ENCODE data around the gene TULP4. TPM values are rescaled to one million over a fixed set of nuclear protein-coding genes. Genes with fewer than 3 reads are reported as not detected.

TULP4 gene
- total and polyA plus RNA-seq, 2 of the 8 experiments (the other 6 are each of a cell fraction or from before 2014, with no cell fraction given), result 7.7 to 51.6 TPM

GRCh38 chr6:158338311-158339112 lies 26.2 kb downstream of the TULP4 start:
- Histone ChIP-seq H2BK20ac (ENCODE audit: low read length) (peak overlapping the region; percentile 92; the same call in 1 of the 2 replicates), H3K9ac (replicated peaks in 1 of 4; ENCODE audit: extremely low read depth in 1 of 4, low read depth in 3 of 4, low read length in 3 of 4) (peak overlapping the region in 2 of 4 experiments; percentile 31 to 50; a peak in 5 of 7 replicates), H2BK120ac (replicated peaks; ENCODE audit: low read depth, low read length) (peak overlapping the region; percentile 34), H3K79me2 (ENCODE audit: control insufficient read depth in 1 of 2, insufficient read depth in 2 of 2, low read length in 2 of 2) (peaks cover 3 to 46% of the 10 kb centered on the region in 2 experiments; a peak in 3 of 4 replicates), H3K23ac (ENCODE audit: insufficient read length) (no peak overlapping the region), H2AK5ac (ENCODE audit: low read depth, low read length) (peak overlapping the region; percentile 86), H2BK5ac (ENCODE audit: low read depth, low read length) (peak overlapping the region; percentile 81; the same call in 1 of the 2 replicates), H3K14ac (ENCODE audit: insufficient read length) (no peak overlapping the region), H3K4me3 (ENCODE audit: extremely low read depth in 1 of 4, insufficient read depth in 2 of 4, low read depth in 3 of 4, low read length in 4 of 4) (peak overlapping the region in 1 of 4 experiments; percentile 45; a peak in 1 of 8 replicates), H4K8ac (ENCODE audit: extremely low read depth, insufficient read depth, low read length) (no peak overlapping the region; the same call in 1 of the 2 replicates), H3K4ac (replicated peaks; ENCODE audit: insufficient read length, low read depth, low read length) (no peak overlapping the region), H3K56ac (replicated peaks; ENCODE audit: insufficient read length, low read depth, low read length) (no peak overlapping the region), H4K20me1 (replicated peaks in 1 of 2; ENCODE audit: control insufficient read depth in 1 of 2, insufficient read depth in 2 of 2, low read length in 2 of 2) (peaks cover 0 to 2% of the 10 kb centered on the region in 2 experiments), H3K9me3 (ENCODE audit: insufficient read depth in 2 of 2, low read depth in 1 of 2, low read length in 1 of 2) (no peaks in the 10 kb centered on the region), H3K27ac (ENCODE audit: low read depth, low read length) (peak overlapping the region; percentile 77), H3K79me1 (ENCODE audit: low read depth, low read length) (peaks cover 4% of the 10 kb centered on the region; the same call in 1 of the 2 replicates), H3K4me1 (replicated peaks in 1 of 4; ENCODE audit: control insufficient read depth in 3 of 4, insufficient read depth in 4 of 4, low read length in 3 of 4) (peaks cover 8 to 24% (median 22%) of the 10 kb centered on the region in 4 experiments; a peak in 6 of 7 replicates), H3K4me2 (ENCODE audit: insufficient read depth in 1 of 2, low read depth in 2 of 2, low read length in 2 of 2) (peak overlapping the region; percentile 54 to 56), H4K91ac (replicated peaks; ENCODE audit: insufficient read length, low read length) (no peak overlapping the region), H3K27me3 (replicated peaks in 1 of 4; ENCODE audit: control insufficient read depth in 3 of 4, extremely low read depth in 1 of 4, insufficient read depth in 3 of 4, low read length in 3 of 4) (no peaks in the 10 kb centered on the region), H2BK12ac (ENCODE audit: low read depth, low read length) (peak overlapping the region; percentile 69; the same call in 1 of the 2 replicates), H3K36me3 (ENCODE audit: control insufficient read depth in 2 of 4, insufficient read depth in 4 of 4, low read length in 3 of 4) (no peaks in the 10 kb centered on the region), H3K18ac (ENCODE audit: extremely low read depth, low read length) (peak overlapping the region; percentile 64; the same call in 1 of the 2 replicates), H2AFZ (ENCODE audit: low read length) (no peak overlapping the region), H4K5ac (ENCODE audit: insufficient read length, low read depth, low read length) (peak overlapping the region; percentile 31), H3K23me2 (ENCODE audit: low read depth, low read length) (no peaks in the 10 kb centered on the region), H2BK15ac (ENCODE audit: low read length) (no peak overlapping the region)
- ChIA-PET CTCF (ENCODE audit: partially characterized antibody) (interaction anchor here (0.9 kb wide), 1 partner anchor 81 kb away, joined by 3 read pairs; no protein-coding TSS in a partner anchor), POLR2A (ENCODE audit: partially characterized antibody) (interaction anchor here (0.8 to 1.2 kb wide), 2 partner anchors 10 to 20 kb away, joined by 4 read pairs; no protein-coding TSS in a partner anchor)
- TF ChIP-seq BACH1 (IDR thresholded peaks at IDR 0.05; ENCODE audit: low read length) (no peak), RAD21 (IDR thresholded peaks at IDR 0.05 in 1 of 2, conservative IDR thresholded peaks at IDR 0.05 in 1 of 2; ENCODE audit: low read depth in 2 of 2, low read length in 2 of 2) (no peak), TAF1 (IDR thresholded peaks at IDR 0.05; ENCODE audit: low read depth, low read length) (no peak), CBX5 (IDR thresholded peaks at IDR 0.05; ENCODE audit: low read depth, low read length) (no peak), NANOG (IDR thresholded peaks at IDR 0.05; ENCODE audit: insufficient read depth, low read depth, low read length, poor library complexity, severe bottlenecking) (no peak), SP2 (IDR thresholded peaks at IDR 0.05; ENCODE audit: low read length) (no peak), SAP30 (IDR thresholded peaks at IDR 0.05; ENCODE audit: insufficient read depth, insufficient replicate concordance, low read length) (no peak)
- FAIRE-seq, result no peak
- no peak for DNase-seq (ENCODE audit: low read depth in 1 of 2, low spot score in 2 of 2)
- 66% methylated on average over 5 of the region's 5 CpGs; no CpG with 5 or more reads in 1 of the 2 experiments for WGBS, 2 experiments (ENCODE audit: extremely low coverage in 1 of 2, insufficient coverage in 1 of 2, insufficient read length in 1 of 2, insufficient replicate concordance in 2 of 2, low coverage in 1 of 2, low lambda C conversion rate in 2 of 2, missing lambda C conversion rate in 1 of 2)
